ENCODE data around the gene C14orf93.

- TF ChIP-seq CTCF (IDR thresholded peaks at IDR 0.05) (no peak), POLR2A (IDR thresholded peaks at IDR 0.05) (no peak)
These were observed 18.1 kb downstream of the C14orf93 start for GRCh38 chr14:22991852-22992251.

All from uterus (tissue), 2 donors.